Naive thymus-derived CD8-positive, alpha-beta T cell (primary cell): ENCODE data around the gene SULT1A2. TPM values are rescaled to one million over a fixed set of nuclear protein-coding genes. Genes with fewer than 3 reads are reported as not detected.
"Not testable (repeated sequence)": the region's sequence is repeated elsewhere in the genome, so short reads cannot be mapped to it uniquely, and the experiment has no call there.

ENCODE experiments used
- ATAC-seq, 2 donors: fragments of 150-1000 bp; cut with Tn5 transposase in 1 of 2; sonication (Bioruptor Pico), chemical (Tn5 transposase) in 1 of 2; 1 replicate in 1 of 2; 2 replicates in 1 of 2; pipeline ENCODE4 v1.10.0; 2021; ENCODE audit warnings: mild to moderate bottlenecking in 2 of 2, moderate library complexity in 2 of 2
- POLR2A ChIA-PET: fragments of 350-600 bp; sonication (Branson Sonifier 250); formaldehyde crosslinking; loops from one replicate; lab custom pipeline; 2021; ENCODE audit warnings: antibody characterized with exemption; lab: Charles Lee
- DNase-seq, 10 donors: peaks; one replicate each; pipeline versions ENCODE4 v3.0.0 to v3.0.0-alpha.2; 2020 to 2022
- H3K27ac Mint-ChIP-seq, 10 donors: one replicate each; pipeline ENCODE4 v1.8.0; 2020 to 2022; ENCODE audit warnings: mild to moderate bottlenecking in 10 of 10, mixed read lengths in 10 of 10, moderate library complexity in 4 of 10, inconsistent platforms in 1 of 10
- H3K27me3 Mint-ChIP-seq, 5 donors: one replicate each; pipeline ENCODE4 v1.8.0; 2021 to 2022; ENCODE audit warnings: mixed read lengths in 5 of 5
- H3K36me3 Mint-ChIP-seq, 3 donors: one replicate each; pipeline ENCODE4 v1.8.0; 2020 to 2022; ENCODE audit warnings: mixed read lengths in 3 of 3, mild to moderate bottlenecking in 2 of 3, inconsistent platforms in 1 of 3
- H3K4me1 Mint-ChIP-seq, 4 donors: one replicate each; pipeline ENCODE4 v1.8.0; 2021 to 2022; ENCODE audit warnings: mixed read lengths in 4 of 4
- H3K4me3 Mint-ChIP-seq, 10 donors: one replicate each; pipeline ENCODE4 v1.8.0; 2020 to 2022; ENCODE audit warnings: mild to moderate bottlenecking in 10 of 10, mixed read lengths in 10 of 10, moderate library complexity in 6 of 10, inconsistent platforms in 1 of 10
- H3K9me3 Mint-ChIP-seq, 9 donors: one replicate each; pipeline ENCODE4 v1.8.0; 2020 to 2022; ENCODE audit warnings: mixed read lengths in 9 of 9, mild to moderate bottlenecking in 3 of 9, inconsistent platforms in 1 of 9, moderate library complexity in 1 of 9
- polyA plus RNA-seq, 3 donors: library from polyadenylated mRNA; unstranded; fragments of 300-500 nt; fragmentation: Illumina TruSeq; gene quantifications; one replicate each; pipeline ENCODE4 v1.2.3, GENCODE V29; 2021
- total RNA-seq, 8 experiments: library from RNA in 2 of 8; stranded (reverse) in 2 of 8; gene quantifications; one replicate each; pipeline ENCODE4 v1.2.3 and lab custom pipeline; 2021 to 2026

The SULT1A2 gene
- total RNA-seq: 1 to 10 TPM in 1 of 2 experiments, under 1 TPM in 1; 0.66 to 2.1 TPM
- not detected for polyA plus RNA-seq
- total RNA-seq (lab: John Stamatoyannopoulos, UW): 0 to 0.49 (median 0.04) reads per million in 6 experiments

DNA sequence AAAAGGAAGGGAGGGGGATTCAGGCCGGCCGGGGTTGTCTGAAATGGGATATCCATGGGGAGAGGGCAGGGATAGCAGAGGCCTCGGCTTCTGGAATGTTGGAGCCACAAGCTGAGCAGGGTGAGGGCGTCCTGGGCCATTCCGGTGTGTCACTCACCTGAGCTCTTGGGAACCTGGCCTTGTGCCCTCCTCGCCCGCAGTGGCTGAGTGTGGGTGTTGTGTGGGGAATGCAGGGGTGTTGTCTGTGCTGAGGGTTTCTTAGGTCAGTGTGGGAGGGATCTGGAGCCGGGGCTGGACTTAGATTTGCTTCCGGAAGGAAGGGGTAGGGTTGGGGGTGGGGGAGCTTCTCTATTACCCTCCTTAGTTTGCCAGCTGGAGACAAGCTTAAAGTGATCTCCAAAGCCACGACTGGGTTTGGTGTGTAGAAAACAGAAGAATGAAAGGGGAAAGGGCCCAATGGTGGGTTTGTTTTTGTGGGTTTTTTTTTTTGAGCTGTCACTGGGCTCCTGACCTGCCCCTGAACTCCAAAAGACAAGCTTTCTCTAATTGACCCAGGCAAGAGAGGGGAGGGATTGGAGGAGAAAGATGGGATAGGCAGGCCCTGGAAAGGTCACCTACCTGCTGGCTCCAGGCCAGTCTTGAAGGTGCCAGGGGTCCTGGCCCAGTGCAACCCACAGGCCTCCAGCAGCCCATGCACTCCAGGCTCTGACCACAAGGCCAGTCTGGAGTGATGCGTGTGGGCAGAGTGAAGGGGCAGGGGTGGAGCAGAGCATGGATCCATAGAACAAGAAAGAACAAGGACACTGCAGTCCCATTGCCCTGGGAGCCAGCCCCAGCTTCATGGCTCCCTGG lies at the start of gene SULT1A2:
Gene SULT1A2, minus strand, starts transcription at position 211 of the 852 bp plus-strand sequence. CDS start 1,120 bp downstream, outside the sequence.
- peak within 1 kb of the TSS in 6 of 10 donors; percentile 45 to 87 (median 78) for H3K27ac Mint-ChIP-seq
- H3K9me3 Mint-ChIP-seq: no peaks in the 10 kb centered on the region
- ATAC-seq (no peak), DNase-seq (no peak)
- peaks cover 0 to 8% (median 0%) of the 10 kb centered on the region in 3 donors for H3K36me3 Mint-ChIP-seq
- H3K27me3 Mint-ChIP-seq: no peaks in the 10 kb centered on the region
- H3K4me3 Mint-ChIP-seq: peak within 1 kb of the TSS in 2 of 10 donors; percentile 13 to 38
- POLR2A ChIA-PET: interaction anchor here (0.6 to 1.7 kb wide), 5 partner anchors 11 to 1002 kb away, joined by 3 to 6 read pairs (median 4); no protein-coding TSS in a partner anchor
- H3K4me1 Mint-ChIP-seq: peaks cover 4 to 20% (median 11%) of the 10 kb centered on the region in 4 donors

DNA sequence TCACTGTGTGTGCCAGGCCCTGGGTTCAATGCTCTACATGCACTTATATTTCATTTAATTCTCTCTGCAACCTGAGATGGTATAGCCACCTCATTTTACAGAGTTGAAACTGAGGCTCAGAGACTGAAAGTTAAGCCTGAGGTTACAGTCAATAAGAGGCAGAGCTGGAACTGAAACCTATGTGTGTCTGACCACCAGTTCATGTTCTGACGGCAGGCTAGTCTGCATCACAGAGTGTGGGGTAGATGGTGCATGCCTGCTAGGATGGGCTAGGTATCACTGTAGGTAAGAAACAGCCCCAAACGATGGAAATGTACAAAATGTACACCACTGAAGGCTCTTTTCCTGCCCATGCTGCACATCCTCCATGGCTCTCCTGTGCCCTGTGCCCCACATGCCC lies 43.1 kb upstream of the SULT1A2 start:
- POLR2A ChIA-PET, H3K4me3 Mint-ChIP-seq, DNase-seq, H3K9me3 Mint-ChIP-seq, ATAC-seq, H3K27ac Mint-ChIP-seq, H3K27me3 Mint-ChIP-seq, H3K4me1 Mint-ChIP-seq, H3K36me3 Mint-ChIP-seq: not testable (repeated sequence)

DNA sequence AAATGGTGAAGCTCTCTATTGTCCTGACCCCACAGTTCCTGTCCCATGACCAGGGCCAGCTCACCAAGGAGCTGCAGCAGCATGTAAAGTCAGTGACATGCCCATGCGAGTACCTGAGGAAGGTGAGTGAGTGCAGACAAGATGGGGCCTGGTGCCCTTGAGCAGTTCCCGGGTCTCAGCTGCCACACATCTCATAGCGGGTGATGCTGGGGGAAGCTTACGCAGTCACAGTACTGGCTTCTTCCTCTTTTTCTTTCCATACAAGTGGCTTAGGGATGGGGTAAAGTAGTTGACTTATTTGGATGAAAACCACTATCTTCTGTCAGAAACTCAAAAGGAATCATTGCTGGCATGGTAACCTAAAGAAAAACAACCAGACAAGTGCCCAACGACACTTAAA lies 41.5 kb upstream of the SULT1A2 start:
- POLR2A ChIA-PET, H3K36me3 Mint-ChIP-seq, H3K4me3 Mint-ChIP-seq, DNase-seq, H3K9me3 Mint-ChIP-seq, ATAC-seq, H3K4me1 Mint-ChIP-seq, H3K27ac Mint-ChIP-seq, H3K27me3 Mint-ChIP-seq: not testable (repeated sequence)

- ATAC-seq, H3K4me3 Mint-ChIP-seq, H3K27me3 Mint-ChIP-seq, POLR2A ChIA-PET, DNase-seq, H3K36me3 Mint-ChIP-seq, H3K9me3 Mint-ChIP-seq, H3K4me1 Mint-ChIP-seq: not testable (repeated sequence)
- H3K27ac Mint-ChIP-seq: peak within 1 kb of the TSS in 1 of 10 donors; percentile 35
These were observed 40.9 kb upstream of the SULT1A2 start, which contains the start of gene NPIPB8 for GRCh38 chr16:28637765-28638164. NPIPB8 (plus strand) TSS chr16:28638065; CDS start chr16:28638361, 296 bp downstream.

DNA sequence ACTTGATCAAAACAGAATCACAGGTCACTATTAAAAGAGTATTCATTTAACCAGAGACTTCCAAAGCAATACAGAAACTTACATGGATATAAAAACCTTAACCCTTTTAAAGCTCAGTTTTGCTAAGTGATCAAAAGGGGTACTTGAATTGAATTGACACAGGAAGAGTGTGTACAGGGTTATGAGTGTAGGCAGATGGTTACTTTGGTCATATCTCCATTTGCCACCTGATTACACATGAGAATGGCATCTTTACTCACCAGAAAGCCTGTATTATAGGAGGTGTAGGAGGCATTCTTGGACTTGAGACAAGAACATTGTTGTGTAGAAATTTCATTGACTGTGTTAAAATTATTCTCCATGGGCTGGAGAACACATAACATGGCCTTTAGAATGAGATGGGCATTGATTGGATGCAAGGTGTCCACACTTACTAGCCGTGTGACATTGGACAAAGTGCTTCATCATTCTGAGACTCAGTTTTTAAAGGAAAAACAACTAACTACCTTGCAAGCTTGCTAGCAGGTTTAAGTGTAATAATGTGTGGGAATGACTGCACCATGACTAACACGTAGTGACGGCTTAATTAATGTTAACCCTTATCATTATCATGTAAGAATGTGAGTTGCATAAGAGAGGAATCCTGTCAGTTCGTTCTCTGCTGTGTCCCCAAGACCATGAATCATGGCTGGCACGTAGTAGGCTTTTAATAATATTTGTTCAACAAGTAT lies 39.4 kb upstream of the SULT1A2 start:
- H3K27me3 Mint-ChIP-seq, H3K36me3 Mint-ChIP-seq, POLR2A ChIA-PET, H3K27ac Mint-ChIP-seq, H3K9me3 Mint-ChIP-seq, H3K4me1 Mint-ChIP-seq, DNase-seq, ATAC-seq, H3K4me3 Mint-ChIP-seq: not testable (repeated sequence)

GRCh38 chr16:28630905-28631304 lies 34.1 kb upstream of the SULT1A2 start:
- POLR2A ChIA-PET, H3K36me3 Mint-ChIP-seq, H3K4me1 Mint-ChIP-seq, DNase-seq, ATAC-seq, H3K9me3 Mint-ChIP-seq, H3K27me3 Mint-ChIP-seq, H3K4me3 Mint-ChIP-seq: not testable (repeated sequence)
- peak overlapping the region in 1 of 10 donors; percentile 49 for H3K27ac Mint-ChIP-seq

DNA sequence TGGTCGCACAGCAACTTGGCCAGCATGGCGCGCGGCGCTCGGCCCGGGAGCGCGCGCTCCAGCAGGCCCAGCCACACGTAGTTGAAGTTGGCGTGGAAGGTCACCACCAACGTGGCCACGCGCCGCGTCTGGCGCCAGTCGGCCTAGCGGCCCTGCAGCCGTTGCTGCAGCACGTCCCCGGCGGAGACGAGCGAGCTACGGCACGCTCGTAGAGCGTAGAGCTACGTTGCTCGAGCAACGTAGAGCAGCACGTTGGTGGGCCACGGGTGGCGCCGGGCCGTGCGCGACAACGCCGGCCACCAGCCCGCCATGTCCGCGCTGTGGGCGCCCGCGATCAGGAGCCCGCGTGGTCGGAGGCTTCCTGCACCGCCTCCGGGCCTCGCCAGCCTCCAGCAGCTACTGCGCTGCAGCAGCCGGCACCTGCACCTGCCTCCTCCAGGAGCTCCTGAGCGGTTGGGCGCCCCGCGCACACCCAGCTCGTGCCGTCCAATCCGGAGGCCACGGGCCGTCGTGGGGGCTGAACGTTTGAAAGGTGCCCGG lies 26.4 kb upstream of the SULT1A2 start:
- DNase-seq (peak; percentile 53 to 87 (median 70)), ATAC-seq (peak; percentile 98)

DNA sequence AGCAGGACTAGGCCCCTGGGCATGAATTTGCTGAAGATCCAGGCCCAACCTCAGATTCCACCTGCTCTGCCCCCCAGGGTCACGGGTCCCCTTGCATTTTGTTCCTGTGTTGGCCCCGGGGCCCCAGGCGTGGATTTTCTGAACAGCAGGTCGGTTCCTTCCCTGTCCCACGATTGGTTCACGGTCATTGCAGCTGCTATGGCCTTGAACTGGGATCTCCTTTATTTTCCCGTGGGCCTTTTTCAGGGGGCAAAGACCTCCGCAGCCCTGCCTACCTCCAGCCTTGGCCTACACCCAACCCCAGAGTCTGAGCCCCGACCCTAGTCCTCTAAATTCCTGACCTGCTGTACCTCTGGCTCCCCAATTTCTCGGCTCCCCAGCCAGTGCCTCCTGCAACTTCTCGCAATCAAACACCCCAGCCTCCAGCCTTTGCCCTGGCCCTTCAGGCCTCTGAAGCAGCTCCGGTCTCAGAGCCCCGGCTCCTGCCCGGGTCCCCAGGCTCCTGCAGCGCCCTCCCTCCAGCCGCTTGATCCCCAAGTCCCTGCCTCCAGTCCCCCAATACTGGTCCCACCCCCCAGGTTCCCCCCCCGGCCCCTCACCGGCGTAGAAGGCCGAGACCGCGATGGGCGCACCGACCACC lies 25.8 kb upstream of the SULT1A2 start:
- not testable (repeated sequence) for H3K9me3 Mint-ChIP-seq, H3K27me3 Mint-ChIP-seq, DNase-seq
- POLR2A ChIA-PET: interaction anchor here (0.9 to 1.5 kb wide), 3 partner anchors 26 to 257 kb away, joined by 3 to 4 read pairs (median 4); partner anchors contain the start of genes ATXN2L and SULT1A2
- peak overlapping the region; percentile 76 to 91 (median 84) for H3K4me3 Mint-ChIP-seq
- peak in 1 of 2 donors; percentile 8 for ATAC-seq
- peaks cover 13 to 27% (median 20%) of the 10 kb centered on the region in 4 donors for H3K4me1 Mint-ChIP-seq
- peaks cover 0 to 30% (median 3%) of the 10 kb centered on the region in 3 donors for H3K36me3 Mint-ChIP-seq
- H3K27ac Mint-ChIP-seq: peak overlapping the region in 9 of 10 donors; percentile 34 to 91 (median 62)

More for the DNA sequence above, 26.4 kb upstream of the SULT1A2 start:
- H3K27me3 Mint-ChIP-seq: peaks cover 0 to 2% (median 1%) of the 10 kb centered on the region in 5 donors
- POLR2A ChIA-PET: interaction anchor here (0.7 to 1.5 kb wide), 5 partner anchors 27 to 256 kb away, joined by 3 to 4 read pairs (median 4); partner anchors contain the start of genes APOBR, ATXN2L and SULT1A2
- H3K9me3 Mint-ChIP-seq: no peaks in the 10 kb centered on the region
- H3K4me3 Mint-ChIP-seq: peak overlapping the region; percentile 76 to 91 (median 84)
- peaks cover 0 to 25% (median 3%) of the 10 kb centered on the region in 3 donors for H3K36me3 Mint-ChIP-seq
- peak overlapping the region in 7 of 10 donors; percentile 34 to 91 (median 86) for H3K27ac Mint-ChIP-seq
- H3K4me1 Mint-ChIP-seq: peaks cover 13 to 27% (median 20%) of the 10 kb centered on the region in 4 donors

GRCh38 chr16:28621481-28622155 lies 24.8 kb upstream of the SULT1A2 start:
- ATAC-seq (no peak), DNase-seq (no peak)
- Mint-ChIP-seq H3K27ac (peak overlapping the region; percentile 2 to 88 (median 72)), H3K36me3 (peaks cover 0 to 37% (median 5%) of the 10 kb centered on the region in 3 donors), H3K9me3 (no peaks in the 10 kb centered on the region), H3K27me3 (peaks cover 0 to 1% (median 0%) of the 10 kb centered on the region in 5 donors), H3K4me1 (peaks cover 14 to 28% (median 22%) of the 10 kb centered on the region in 4 donors), H3K4me3 (peak overlapping the region; percentile 76 to 91 (median 83))
- POLR2A ChIA-PET: interaction anchor here (0.7 to 0.9 kb wide), 3 partner anchors 48 to 443 kb away, joined by 3 to 7 read pairs (median 3); no protein-coding TSS in a partner anchor

GRCh38 chr16:28620316-28620715 lies 23.5 kb upstream of the SULT1A2 start:
- not testable (repeated sequence) for ATAC-seq, H3K27me3 Mint-ChIP-seq, H3K9me3 Mint-ChIP-seq, DNase-seq, H3K4me3 Mint-ChIP-seq
- Mint-ChIP-seq H3K27ac (peak overlapping the region in 3 of 10 donors; percentile 2 to 53 (median 5)), H3K36me3 (peaks cover 0 to 39% (median 5%) of the 10 kb centered on the region in 3 donors), H3K4me1 (peaks cover 14 to 32% (median 22%) of the 10 kb centered on the region in 4 donors)
- POLR2A ChIA-PET: interaction anchor here (0.7 kb wide), 1 partner anchor 226 kb away, joined by 3 read pairs; the partner anchor contains the start of gene TUFM

GRCh38 chr16:28617874-28618273 lies 21.0 kb upstream of the SULT1A2 start:
- Mint-ChIP-seq H3K36me3 (peaks cover 0 to 39% (median 5%) of the 10 kb centered on the region in 3 donors), H3K9me3 (no peaks in the 10 kb centered on the region), H3K4me3 (no peak overlapping the region), H3K4me1 (peaks cover 11 to 26% (median 16%) of the 10 kb centered on the region in 4 donors), H3K27me3 (no peaks in the 10 kb centered on the region), H3K27ac (no peak overlapping the region)
- DNase-seq (no peak), ATAC-seq (no peak)
- POLR2A ChIA-PET: no interaction called here
